ENCODE data around the gene PLS1.

Gene PLS1

DNA sequence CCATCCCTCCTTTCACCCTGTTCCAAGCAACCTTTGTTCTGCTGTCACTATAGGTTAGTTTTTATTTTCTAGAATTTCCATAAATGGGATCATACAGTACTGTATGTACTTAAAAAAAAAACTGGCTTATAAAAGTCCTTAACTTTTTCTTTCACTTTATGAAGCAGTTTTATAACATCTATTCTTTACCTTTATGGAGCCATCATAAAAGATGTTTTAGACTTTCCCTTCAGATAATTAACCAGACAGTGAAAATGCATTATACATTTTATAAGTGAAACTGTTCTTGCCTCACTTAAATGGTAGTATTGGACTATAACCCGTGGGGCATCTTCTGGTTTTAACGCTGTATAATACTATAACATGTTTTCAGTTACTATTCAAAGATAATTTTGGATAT lies 26.2 kb downstream of the PLS1 start:
- no peak overlapping the region for H3K4me3 ChIP-seq (ENCODE audit: low read depth, low read length, poor library complexity, severe bottlenecking)
- no peak overlapping the region for H3K4me2 ChIP-seq (ENCODE audit: low read length)
- no peaks in the 10 kb centered on the region for H3K36me3 ChIP-seq (ENCODE audit: insufficient read depth, low read length)
- H3K9me2 ChIP-seq (ENCODE audit: low read depth, low read length): no peaks in the 10 kb centered on the region
- H3F3A ChIP-seq (ENCODE audit: insufficient read depth, low read length): no peaks in the 10 kb centered on the region
- H3K4me1 ChIP-seq (ENCODE audit: insufficient read depth, low read length, severe bottlenecking): no peaks in the 10 kb centered on the region
- no peaks in the 10 kb centered on the region for H4K20me1 ChIP-seq (ENCODE audit: insufficient read depth, low read length)
- no peak overlapping the region for H3K27ac ChIP-seq (ENCODE audit: low read depth, low read length, poor library complexity, severe bottlenecking)
- no peak overlapping the region for H3K9ac ChIP-seq (ENCODE audit: low read length)
- H3K27me3 ChIP-seq (ENCODE audit: insufficient read depth, low read length): 0 out of 2 replicates have a peak, but pooled peaks cover 4% of the 10 kb centered on the region
- no peaks in the 10 kb centered on the region for H3K9me3 ChIP-seq (ENCODE audit: low read length)
- TF ChIP-seq EZH2 (IDR thresholded peaks at IDR 0.05; ENCODE audit: borderline replicate concordance, low read length) (no peak), CTCF (IDR thresholded peaks at IDR 0.05; ENCODE audit: low read length) (no peak)
- no peak overlapping the region for H2AFZ ChIP-seq (ENCODE audit: low read length)
- H3K79me2 ChIP-seq (ENCODE audit: insufficient read depth, low read length): no peaks in the 10 kb centered on the region

DNA sequence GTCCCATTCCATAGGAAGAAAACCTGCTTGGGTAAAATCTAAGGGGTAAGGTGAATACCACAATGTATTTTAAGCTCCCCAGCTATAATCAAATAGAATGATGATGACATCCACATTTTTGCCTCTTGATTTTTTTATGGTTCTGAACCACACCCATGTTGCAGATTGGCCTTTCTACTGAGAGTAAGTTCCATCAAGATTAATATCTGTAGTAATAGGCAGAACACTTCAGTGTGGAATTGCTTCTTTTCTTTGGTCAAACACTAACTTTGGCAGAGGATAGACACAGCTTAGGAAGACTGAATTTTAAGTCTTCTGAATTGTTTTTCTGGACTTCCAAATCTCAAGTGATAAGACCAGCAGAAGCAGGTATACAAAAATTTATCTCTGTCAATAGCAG lies 27.0 kb downstream of the PLS1 start:
- Histone ChIP-seq H3K36me3 (ENCODE audit: insufficient read depth, low read length) (no peaks in the 10 kb centered on the region), H3K4me1 (ENCODE audit: insufficient read depth, low read length, severe bottlenecking) (no peaks in the 10 kb centered on the region), H3K4me2 (ENCODE audit: low read length) (no peak overlapping the region), H3K27me3 (ENCODE audit: insufficient read depth, low read length) (0 out of 2 replicates have a peak, but pooled peaks cover 4% of the 10 kb centered on the region), H3K27ac (ENCODE audit: low read depth, low read length, poor library complexity, severe bottlenecking) (no peak overlapping the region), H3K9me3 (ENCODE audit: low read length) (no peaks in the 10 kb centered on the region), H2AFZ (ENCODE audit: low read length) (no peak overlapping the region), H3K9ac (ENCODE audit: low read length) (no peak overlapping the region), H3K79me2 (ENCODE audit: insufficient read depth, low read length) (no peaks in the 10 kb centered on the region), H3F3A (ENCODE audit: insufficient read depth, low read length) (no peaks in the 10 kb centered on the region), H3K4me3 (ENCODE audit: low read depth, low read length, poor library complexity, severe bottlenecking) (no peak overlapping the region), H4K20me1 (ENCODE audit: insufficient read depth, low read length) (no peaks in the 10 kb centered on the region), H3K9me2 (ENCODE audit: low read depth, low read length) (no peaks in the 10 kb centered on the region)
- no peak for TF ChIP-seq CTCF (IDR thresholded peaks at IDR 0.05; ENCODE audit: low read length)
- no peak for TF ChIP-seq EZH2 (IDR thresholded peaks at IDR 0.05; ENCODE audit: borderline replicate concordance, low read length)

DNA sequence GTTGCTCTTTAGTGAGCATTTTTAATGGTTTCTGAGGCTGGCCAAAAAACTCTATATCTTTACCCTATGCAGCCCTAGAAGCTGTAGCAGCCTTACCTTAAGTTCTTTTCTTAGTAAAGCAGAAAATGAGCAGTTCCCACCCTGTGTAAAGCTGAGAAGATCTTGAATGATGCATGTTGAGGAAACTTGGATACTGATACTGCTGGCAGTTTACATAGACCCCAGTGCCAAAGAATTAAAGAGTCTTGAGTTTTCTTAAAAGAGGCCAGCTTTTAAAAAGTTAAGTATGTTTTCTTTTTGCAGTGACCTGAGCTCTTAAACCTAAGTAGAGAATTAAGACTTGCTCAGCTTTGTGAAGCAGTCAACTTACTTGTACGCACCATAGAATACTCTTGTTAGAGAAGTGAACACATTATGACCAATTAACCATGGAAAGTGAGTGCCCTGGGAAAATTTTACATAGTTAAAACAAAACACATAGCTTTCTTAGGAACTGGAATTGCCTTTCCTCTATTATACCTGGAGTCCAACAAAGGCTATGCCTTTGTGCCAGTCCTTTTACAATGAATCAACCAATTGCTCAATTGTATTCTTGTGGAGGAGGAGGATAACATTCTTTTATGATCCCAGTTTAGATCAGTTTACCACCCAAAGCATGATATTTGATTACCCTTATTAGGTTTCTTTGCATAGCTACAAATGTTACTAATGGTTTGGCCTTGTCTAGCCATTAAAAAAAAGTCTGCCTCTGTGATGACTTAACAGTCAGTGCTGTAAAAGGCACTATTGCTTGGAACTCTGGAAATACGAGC lies 28.4 kb downstream of the PLS1 start:
- H3F3A ChIP-seq (ENCODE audit: insufficient read depth, low read length): no peaks in the 10 kb centered on the region
- H3K79me2 ChIP-seq (ENCODE audit: insufficient read depth, low read length): no peaks in the 10 kb centered on the region
- no peak overlapping the region for H3K4me2 ChIP-seq (ENCODE audit: low read length)
- H3K4me1 ChIP-seq (ENCODE audit: insufficient read depth, low read length, severe bottlenecking): no peaks in the 10 kb centered on the region
- H2AFZ ChIP-seq (ENCODE audit: low read length): no peak overlapping the region
- no peaks in the 10 kb centered on the region for H3K9me3 ChIP-seq (ENCODE audit: low read length)
- no peaks in the 10 kb centered on the region for H4K20me1 ChIP-seq (ENCODE audit: insufficient read depth, low read length)
- no peak overlapping the region for H3K9ac ChIP-seq (ENCODE audit: low read length)
- no peak overlapping the region for H3K4me3 ChIP-seq (ENCODE audit: low read depth, low read length, poor library complexity, severe bottlenecking)
- 0 out of 2 replicates have a peak, but pooled peaks cover 4% of the 10 kb centered on the region for H3K27me3 ChIP-seq (ENCODE audit: insufficient read depth, low read length)
- H3K9me2 ChIP-seq (ENCODE audit: low read depth, low read length): no peaks in the 10 kb centered on the region
- no peaks in the 10 kb centered on the region for H3K36me3 ChIP-seq (ENCODE audit: insufficient read depth, low read length)
- no peak overlapping the region for H3K27ac ChIP-seq (ENCODE audit: low read depth, low read length, poor library complexity, severe bottlenecking)
- TF ChIP-seq CTCF (IDR thresholded peaks at IDR 0.05; ENCODE audit: low read length) (no peak), EZH2 (IDR thresholded peaks at IDR 0.05; ENCODE audit: borderline replicate concordance, low read length) (no peak)
